Peyer's patch (tissue), 4 donors: ENCODE measurements around the gene TMOD2. TPM values are rescaled to one million over a fixed set of nuclear protein-coding genes. Genes with fewer than 3 reads are reported as not detected.

Source experiments
- DNase-seq, 3 donors: peaks; one replicate each; pipeline ENCODE4 v3.0.0-alpha.2; 2017 to 2019
- H3K27ac ChIP-seq, 4 donors: fragments of 200-600 bp; sonication (generic); one replicate each; pipeline ENCODE4 v1.5.1; 2016 to 2019
- H3K27me3 ChIP-seq, 2 donors: fragments of 200-600 bp; sonication (generic); one replicate each; pipeline ENCODE4 v1.5.1; 2019
- H3K36me3 ChIP-seq, 3 donors: fragments of 200-600 bp; sonication (generic); one replicate each; pipeline ENCODE4 v1.5.1; 2016 to 2019
- H3K4me1 ChIP-seq, 4 donors: fragments of 200-600 bp; sonication (generic); one replicate each; pipeline ENCODE4 v1.5.1; 2016 to 2019
- H3K4me3 ChIP-seq, 4 donors: fragments of 200-600 bp; sonication (generic); 1 replicate in 3 of 4; 2 replicates in 1 of 4; pipeline ENCODE4 v1.5.1; 2016 to 2019; ENCODE audit warnings: mild to moderate bottlenecking in 1 of 4
- H3K9me3 ChIP-seq, 4 donors: fragments of 200-600 bp; sonication (generic); one replicate each; pipeline ENCODE4 v1.5.1; 2016 to 2019; ENCODE audit warnings: mild to moderate bottlenecking in 1 of 4
- POLR2A ChIP-seq, 2 donors: fragments of 450-650 bp; IDR thresholded peaks; one replicate each; pipeline ENCODE4 v1.5.1; 2017; ENCODE audit warnings: antibody characterized with exemption in 2 of 2, mild to moderate bottlenecking in 2 of 2, moderate library complexity in 2 of 2
- total RNA-seq, 4 donors: library from RNA; depleted of rRNA; stranded (reverse); fragments of >200 nt; gene quantifications; one replicate each; pipeline ENCODE4 v1.1.0, GENCODE V29; 2016
- TF ChIP-seq, protein P1 (sequence below), 6 experiments: fragments of 450-650 bp in 4 of 6; fragments of 200-600 bp in 2 of 6; sonication (generic) in 1 of 6; IDR thresholded peaks; one replicate each; pipeline ENCODE4 v1.5.1; 2017 to 2019; ENCODE audit warnings: antibody characterized with exemption in 6 of 6, mild to moderate bottlenecking in 3 of 6, moderate library complexity in 1 of 6

TMOD2 gene
- total RNA-seq, 4 donors from 2014 or later: 4.0 to 25.6 (median 6.6) TPM

DNA sequence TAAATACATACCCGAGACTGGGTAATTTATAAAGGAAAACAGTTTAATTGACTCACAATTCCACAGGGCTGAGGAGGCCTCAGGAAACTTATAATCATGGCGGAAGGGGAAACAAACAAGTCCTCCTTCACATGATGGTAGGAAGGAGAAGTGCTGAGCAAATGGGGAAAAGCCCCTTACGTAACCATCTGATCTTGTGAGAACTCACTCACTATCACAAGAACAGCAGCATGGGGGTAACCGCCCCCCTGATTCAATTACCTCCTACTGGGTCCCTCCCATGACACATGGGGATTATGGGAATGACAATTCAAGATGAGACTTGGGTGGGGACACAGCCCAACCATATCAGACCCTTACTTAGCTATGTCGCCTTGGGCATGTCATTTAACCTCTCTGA, 42.4 kb upstream of the TMOD2 start:
- Histone ChIP-seq H3K36me3 (no peaks in the 10 kb centered on the region), H3K27me3 (no peaks in the 10 kb centered on the region), H3K4me1 (peaks cover 0 to 4% (median 0%) of the 10 kb centered on the region in 4 donors), H3K27ac (peak overlapping the region in 1 of 4 donors; percentile 4), H3K4me3 (no peak overlapping the region), H3K9me3 (no peaks in the 10 kb centered on the region)
- TF ChIP-seq POLR2A (IDR thresholded peaks at IDR 0.05): no peak
- TF ChIP-seq, protein P1, sequence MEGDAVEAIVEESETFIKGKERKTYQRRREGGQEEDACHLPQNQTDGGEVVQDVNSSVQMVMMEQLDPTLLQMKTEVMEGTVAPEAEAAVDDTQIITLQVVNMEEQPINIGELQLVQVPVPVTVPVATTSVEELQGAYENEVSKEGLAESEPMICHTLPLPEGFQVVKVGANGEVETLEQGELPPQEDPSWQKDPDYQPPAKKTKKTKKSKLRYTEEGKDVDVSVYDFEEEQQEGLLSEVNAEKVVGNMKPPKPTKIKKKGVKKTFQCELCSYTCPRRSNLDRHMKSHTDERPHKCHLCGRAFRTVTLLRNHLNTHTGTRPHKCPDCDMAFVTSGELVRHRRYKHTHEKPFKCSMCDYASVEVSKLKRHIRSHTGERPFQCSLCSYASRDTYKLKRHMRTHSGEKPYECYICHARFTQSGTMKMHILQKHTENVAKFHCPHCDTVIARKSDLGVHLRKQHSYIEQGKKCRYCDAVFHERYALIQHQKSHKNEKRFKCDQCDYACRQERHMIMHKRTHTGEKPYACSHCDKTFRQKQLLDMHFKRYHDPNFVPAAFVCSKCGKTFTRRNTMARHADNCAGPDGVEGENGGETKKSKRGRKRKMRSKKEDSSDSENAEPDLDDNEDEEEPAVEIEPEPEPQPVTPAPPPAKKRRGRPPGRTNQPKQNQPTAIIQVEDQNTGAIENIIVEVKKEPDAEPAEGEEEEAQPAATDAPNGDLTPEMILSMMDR (IDR thresholded peaks at IDR 0.05): no peak
- no peak for DNase-seq

- no peak for DNase-seq
- Histone ChIP-seq H3K4me1 (peaks cover 0 to 7% (median 3%) of the 10 kb centered on the region in 4 donors), H3K27me3 (no peaks in the 10 kb centered on the region), H3K4me3 (no peak overlapping the region), H3K27ac (no peak overlapping the region), H3K9me3 (no peaks in the 10 kb centered on the region), H3K36me3 (no peaks in the 10 kb centered on the region)
- no peak for TF ChIP-seq POLR2A (IDR thresholded peaks at IDR 0.05)
- TF ChIP-seq, protein P1 (IDR thresholded peaks at IDR 0.05): no peak
Measured at GRCh38 chr15:51714162-51714561, 37.2 kb upstream of the TMOD2 start.

GRCh38 chr15:51714911-51715310, 36.5 kb upstream of the TMOD2 start:
- H3K36me3 ChIP-seq: no peaks in the 10 kb centered on the region
- H3K27me3 ChIP-seq: no peaks in the 10 kb centered on the region
- no peak overlapping the region for H3K27ac ChIP-seq
- H3K4me1 ChIP-seq: peaks cover 0 to 7% (median 3%) of the 10 kb centered on the region in 4 donors
- H3K9me3 ChIP-seq: no peaks in the 10 kb centered on the region
- no peak for DNase-seq
- no peak for TF ChIP-seq POLR2A (IDR thresholded peaks at IDR 0.05)
- no peak overlapping the region for H3K4me3 ChIP-seq

DNA sequence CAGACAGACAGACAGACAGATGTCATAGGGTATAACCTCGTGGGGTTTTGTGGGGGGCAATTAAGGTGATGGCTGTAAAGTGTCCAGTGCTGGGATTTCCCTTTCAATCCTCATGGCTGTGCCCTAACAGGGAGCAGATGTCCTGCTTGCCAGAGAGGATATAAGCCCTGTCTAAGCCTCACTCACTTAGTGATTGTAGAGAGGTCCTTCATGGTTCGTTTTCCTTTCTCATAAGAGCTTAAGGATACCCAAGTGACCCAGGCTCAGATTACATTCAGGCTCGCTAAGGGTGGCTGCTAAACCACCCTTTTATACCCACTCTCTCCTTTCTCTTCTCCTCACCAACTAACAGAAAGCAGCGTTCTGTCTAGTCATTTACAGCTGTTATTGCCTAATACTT, 33.2 kb upstream of the TMOD2 start:
- Histone ChIP-seq H3K4me1 (peaks cover 0 to 7% (median 3%) of the 10 kb centered on the region in 4 donors), H3K36me3 (no peaks in the 10 kb centered on the region), H3K4me3 (no peak overlapping the region), H3K9me3 (no peaks in the 10 kb centered on the region), H3K27me3 (no peaks in the 10 kb centered on the region), H3K27ac (peak overlapping the region in 2 of 4 donors; percentile 62 to 65)
- TF ChIP-seq, protein P1 (IDR thresholded peaks at IDR 0.05): no peak
- no peak for TF ChIP-seq POLR2A (IDR thresholded peaks at IDR 0.05)
- DNase-seq: no peak

DNA sequence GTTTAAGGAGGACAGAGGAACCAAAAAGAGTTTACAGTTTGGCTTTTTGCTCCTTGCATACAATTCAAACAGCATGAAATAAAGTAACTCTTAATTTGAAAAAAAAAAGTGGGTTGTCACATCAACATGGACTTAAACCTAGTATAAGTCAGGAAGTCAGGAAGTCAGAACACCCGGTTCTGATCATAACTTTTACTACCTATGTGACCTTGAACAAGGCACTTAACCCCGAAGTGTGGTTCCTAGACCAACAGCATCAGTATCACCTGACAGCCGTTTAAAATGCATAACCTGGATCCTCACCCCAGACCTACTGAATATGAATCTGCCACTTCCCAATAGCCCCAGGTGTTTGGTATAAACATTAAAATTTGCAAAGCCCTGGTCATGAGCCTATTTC, 32.7 kb upstream of the TMOD2 start:
- Histone ChIP-seq H3K27me3 (no peaks in the 10 kb centered on the region), H3K4me3 (no peak overlapping the region), H3K27ac (peak overlapping the region in 2 of 4 donors; percentile 62 to 65), H3K36me3 (no peaks in the 10 kb centered on the region), H3K4me1 (peaks cover 0 to 7% (median 3%) of the 10 kb centered on the region in 4 donors), H3K9me3 (no peaks in the 10 kb centered on the region)
- DNase-seq: no peak
- no peak for TF ChIP-seq POLR2A (IDR thresholded peaks at IDR 0.05)
- TF ChIP-seq, protein P1 (IDR thresholded peaks at IDR 0.05): no peak

DNA sequence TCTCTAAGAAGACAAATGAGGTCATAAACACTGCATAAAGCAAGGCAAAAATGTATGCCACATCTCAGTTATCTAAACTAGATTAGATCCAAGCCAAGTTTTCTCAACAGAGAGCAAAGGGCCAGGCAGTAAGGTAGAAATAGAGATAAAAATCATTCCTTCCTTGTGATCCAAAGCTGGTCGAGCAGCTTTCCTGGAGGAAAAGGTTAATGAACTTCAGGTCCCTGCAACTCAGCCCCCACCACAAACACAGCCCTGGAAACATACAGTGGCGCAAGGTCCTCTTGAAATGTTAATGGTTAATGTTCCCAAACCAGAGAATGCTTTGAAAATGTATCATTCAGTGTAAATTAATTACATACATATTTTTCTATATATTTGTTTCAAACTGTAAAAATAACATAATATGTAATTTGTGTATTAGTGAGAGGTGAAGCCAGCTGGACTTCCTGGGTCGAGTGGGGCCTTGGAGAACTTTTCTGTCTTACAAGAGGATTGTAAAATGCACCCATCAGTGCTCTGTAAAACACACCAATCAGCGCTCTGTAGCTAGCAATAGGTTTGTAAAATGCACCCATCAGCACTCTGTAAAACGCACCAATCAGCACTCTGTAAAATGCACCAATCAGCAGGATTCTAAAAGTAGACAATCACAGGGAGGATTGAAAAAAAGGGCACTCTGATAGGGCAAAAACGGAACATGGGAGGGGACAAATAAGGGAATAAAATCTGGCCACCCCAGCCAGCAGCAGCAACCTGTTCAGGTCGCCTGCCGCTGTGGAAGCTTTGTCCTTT, 31.0 kb upstream of the TMOD2 start:
- H3K27ac ChIP-seq: peak overlapping the region in 3 of 4 donors; percentile 9 to 65 (median 62)

More for the DNA sequence above, 31.0 kb upstream of the TMOD2 start:
- H3K9me3 ChIP-seq: no peaks in the 10 kb centered on the region
- H3K36me3 ChIP-seq: no peaks in the 10 kb centered on the region
- DNase-seq: peak in 1 of 3 donors; percentile 56
- no peaks in the 10 kb centered on the region for H3K27me3 ChIP-seq
- H3K4me1 ChIP-seq: peaks cover 0 to 13% (median 3%) of the 10 kb centered on the region in 4 donors
- TF ChIP-seq, protein P1 (IDR thresholded peaks at IDR 0.05): no peak
- no peak for TF ChIP-seq POLR2A (IDR thresholded peaks at IDR 0.05)
- H3K4me3 ChIP-seq: no peak overlapping the region
